Panc1 (cell line): ENCODE measurements around the gene TMEM14B.

Experiments
- POLR2AphosphoS5 ChIP-seq: IDR thresholded peaks from 2 replicates; pipeline ENCODE4 v1.6.1; 2012; ENCODE audit warnings: mild to moderate bottlenecking, low read depth, low read length, moderate library complexity
- REST ChIP-seq, 2 experiments: IDR thresholded peaks; 2 replicates each; pipeline ENCODE4 v1.6.1; 2011 to 2012; ENCODE audit warnings: low read depth in 2 of 2, control low read depth in 1 of 2, low read length in 1 of 2, mild to moderate bottlenecking in 1 of 2, moderate library complexity in 1 of 2; ENCODE audit not compliant: insufficient read depth in 1 of 2
- TF ChIP-seq, protein P1 (sequence below): fragments of 450-650 bp; IDR thresholded peaks from 2 replicates; pipeline ENCODE4 v1.5.1; 2017; ENCODE audit warnings: mild to moderate bottlenecking

DNA sequence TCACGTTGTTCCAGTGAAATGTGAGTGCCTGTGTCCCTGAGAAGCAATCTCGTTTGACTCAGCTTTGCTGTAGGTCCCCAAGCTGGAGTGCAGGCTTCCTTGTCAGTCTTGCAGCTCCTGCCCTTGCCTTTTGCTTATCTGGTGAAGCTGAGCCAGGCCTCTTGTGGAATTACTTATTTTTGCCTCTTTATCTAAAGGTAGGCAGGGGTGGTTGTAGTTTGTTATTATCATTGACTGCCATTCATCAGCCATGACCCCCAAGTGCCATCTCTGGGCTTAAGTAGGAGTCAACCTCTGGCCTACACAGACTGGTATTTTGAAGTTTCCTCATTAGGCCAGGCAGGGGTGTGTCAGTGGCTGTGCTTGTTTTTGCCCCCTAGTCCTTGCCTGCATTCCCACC, 2.1 kb downstream of the TMEM14B start:
- TF ChIP-seq, protein P1, sequence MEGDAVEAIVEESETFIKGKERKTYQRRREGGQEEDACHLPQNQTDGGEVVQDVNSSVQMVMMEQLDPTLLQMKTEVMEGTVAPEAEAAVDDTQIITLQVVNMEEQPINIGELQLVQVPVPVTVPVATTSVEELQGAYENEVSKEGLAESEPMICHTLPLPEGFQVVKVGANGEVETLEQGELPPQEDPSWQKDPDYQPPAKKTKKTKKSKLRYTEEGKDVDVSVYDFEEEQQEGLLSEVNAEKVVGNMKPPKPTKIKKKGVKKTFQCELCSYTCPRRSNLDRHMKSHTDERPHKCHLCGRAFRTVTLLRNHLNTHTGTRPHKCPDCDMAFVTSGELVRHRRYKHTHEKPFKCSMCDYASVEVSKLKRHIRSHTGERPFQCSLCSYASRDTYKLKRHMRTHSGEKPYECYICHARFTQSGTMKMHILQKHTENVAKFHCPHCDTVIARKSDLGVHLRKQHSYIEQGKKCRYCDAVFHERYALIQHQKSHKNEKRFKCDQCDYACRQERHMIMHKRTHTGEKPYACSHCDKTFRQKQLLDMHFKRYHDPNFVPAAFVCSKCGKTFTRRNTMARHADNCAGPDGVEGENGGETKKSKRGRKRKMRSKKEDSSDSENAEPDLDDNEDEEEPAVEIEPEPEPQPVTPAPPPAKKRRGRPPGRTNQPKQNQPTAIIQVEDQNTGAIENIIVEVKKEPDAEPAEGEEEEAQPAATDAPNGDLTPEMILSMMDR = no peak
- no peak for TF ChIP-seq POLR2AphosphoS5
- TF ChIP-seq REST (IDR thresholded peaks at IDR 0.05; ENCODE audit: insufficient read depth in 1 of 2, low read depth in 2 of 2, low read length in 1 of 2) = no peak
